Stimulated activated naive B cell treated with anti-CD40 and anti-IgM and Interleukin-4, amounts not matched to agents 10 μg/mL and 1 μg/mL and 100 μg/mL, for 72 hours (primary cell): Measurements from ENCODE around the gene COLEC11.

Experiments used
- ATAC-seq, 2 donors: fragments of 150-1000 bp; cut with Tn5 transposase; replicated peaks; 2 replicates each; pipeline ENCODE4 v1.10.0; 2021; ENCODE audit warnings: moderate library complexity in 1 of 2
- DNase-seq: peaks from one replicate; pipeline ENCODE4 v3.0.0; 2021
- H3K27ac Mint-ChIP-seq: one replicate; pipeline ENCODE4 v1.8.0; 2022; ENCODE audit warnings: mild to moderate bottlenecking, mixed read lengths
- H3K27me3 Mint-ChIP-seq, 2 donors: one replicate each; pipeline ENCODE4 v1.8.0; 2022; ENCODE audit warnings: mixed read lengths in 2 of 2
- H3K36me3 Mint-ChIP-seq, 2 donors: one replicate each; pipeline ENCODE4 v1.8.0; 2022; ENCODE audit warnings: mixed read lengths in 2 of 2, mild to moderate bottlenecking in 1 of 2
- H3K4me1 Mint-ChIP-seq, 2 donors: one replicate each; pipeline ENCODE4 v1.8.0; 2022; ENCODE audit warnings: mixed read lengths in 2 of 2, mild to moderate bottlenecking in 1 of 2
- H3K4me3 Mint-ChIP-seq, 2 donors: one replicate each; pipeline ENCODE4 v1.8.0; 2022; ENCODE audit warnings: mild to moderate bottlenecking in 2 of 2, mixed read lengths in 2 of 2, moderate library complexity in 1 of 2
- H3K9me3 Mint-ChIP-seq, 2 donors: one replicate each; pipeline ENCODE4 v1.8.0; 2022; ENCODE audit warnings: mixed read lengths in 2 of 2, mild to moderate bottlenecking in 1 of 2

The COLEC11 gene

DNA sequence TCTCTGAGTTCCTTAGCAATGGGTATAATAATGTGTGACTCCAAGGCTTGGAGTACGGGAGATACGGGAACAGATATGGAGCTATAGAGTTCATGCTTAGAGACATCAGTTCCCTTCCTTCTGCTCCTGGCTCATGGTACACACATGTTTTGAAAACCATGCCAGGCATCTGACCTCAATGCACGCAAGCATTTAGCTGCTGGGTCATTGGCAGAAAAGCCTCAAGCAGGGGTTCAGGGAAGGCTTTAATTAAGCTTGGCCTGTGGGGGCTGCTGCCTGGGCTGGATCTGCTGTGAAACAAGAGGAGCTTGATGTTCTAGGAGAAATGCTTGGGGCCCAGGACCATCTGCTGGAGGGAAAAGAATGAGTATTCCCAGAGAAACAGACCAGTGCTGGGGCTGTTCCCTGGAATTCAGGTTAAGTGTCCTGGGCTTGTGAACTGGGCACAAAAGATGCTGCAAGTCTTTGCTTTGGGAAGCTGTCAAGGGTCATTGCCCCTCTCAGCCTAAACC, 66.3 kb downstream of the COLEC11 start:
- no peak overlapping the region for H3K4me3 Mint-ChIP-seq
- H3K36me3 Mint-ChIP-seq: no peaks in the 10 kb centered on the region
- H3K4me1 Mint-ChIP-seq: peaks cover 0 to 5% of the 10 kb centered on the region in 2 donors
- H3K27me3 Mint-ChIP-seq: no peaks in the 10 kb centered on the region
- no peak overlapping the region for H3K27ac Mint-ChIP-seq
- ATAC-seq: no peak
- H3K9me3 Mint-ChIP-seq: peaks cover 0 to 2% of the 10 kb centered on the region in 2 donors
- no peak for DNase-seq

DNA sequence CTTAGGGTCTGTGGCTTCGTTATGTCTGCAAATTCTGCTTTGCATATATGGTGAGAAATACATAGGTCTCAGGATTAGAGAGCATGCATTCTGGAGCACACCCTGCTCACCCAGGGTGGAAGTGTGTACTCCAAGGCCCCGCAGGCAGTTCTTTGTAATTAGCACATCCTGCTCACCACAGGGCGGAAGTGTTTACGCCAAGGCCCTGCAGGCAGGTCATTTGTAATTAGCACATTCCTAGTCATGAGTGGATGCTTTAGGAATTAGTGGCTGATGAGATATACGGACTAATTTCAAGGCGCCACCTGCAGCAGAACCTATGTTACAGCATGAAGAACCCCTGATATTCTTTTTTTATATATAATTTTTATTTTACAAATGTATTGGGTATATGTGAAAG, 67.3 kb downstream of the COLEC11 start:
- peaks cover 0 to 2% of the 10 kb centered on the region in 2 donors for H3K9me3 Mint-ChIP-seq
- peaks cover 0 to 2% of the 10 kb centered on the region in 2 donors for H3K4me1 Mint-ChIP-seq
- no peaks in the 10 kb centered on the region for H3K36me3 Mint-ChIP-seq
- ATAC-seq (no peak), DNase-seq (no peak)
- no peaks in the 10 kb centered on the region for H3K27me3 Mint-ChIP-seq
- no peak overlapping the region for H3K4me3 Mint-ChIP-seq
- H3K27ac Mint-ChIP-seq: no peak overlapping the region

DNA sequence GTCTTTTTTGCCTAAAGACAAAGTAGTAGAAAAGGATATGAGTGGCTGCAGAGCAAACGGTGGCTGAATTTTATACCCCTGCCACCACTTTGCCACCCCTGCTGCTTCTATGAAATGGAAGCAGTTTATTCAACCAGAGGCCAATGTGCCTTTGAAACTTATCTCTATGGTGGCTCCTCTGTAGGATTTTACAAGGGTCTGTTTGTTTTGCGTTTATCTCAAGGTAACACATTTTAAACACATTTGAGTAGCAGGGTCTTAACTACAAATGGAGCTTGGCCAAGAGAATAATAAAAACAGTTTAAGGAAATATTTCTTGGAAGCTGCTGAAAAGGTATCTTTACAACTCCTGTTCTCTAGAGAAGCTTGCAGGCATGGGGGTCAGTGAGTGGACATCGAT, 69.2 kb downstream of the COLEC11 start:
- no peak for ATAC-seq
- Mint-ChIP-seq H3K4me1 (peaks cover 0 to 2% of the 10 kb centered on the region in 2 donors), H3K27ac (no peak overlapping the region), H3K4me3 (no peak overlapping the region), H3K27me3 (peaks cover 0 to 6% of the 10 kb centered on the region in 2 donors), H3K36me3 (no peaks in the 10 kb centered on the region), H3K9me3 (peaks cover 0 to 2% of the 10 kb centered on the region in 2 donors)
- no peak for DNase-seq

DNA sequence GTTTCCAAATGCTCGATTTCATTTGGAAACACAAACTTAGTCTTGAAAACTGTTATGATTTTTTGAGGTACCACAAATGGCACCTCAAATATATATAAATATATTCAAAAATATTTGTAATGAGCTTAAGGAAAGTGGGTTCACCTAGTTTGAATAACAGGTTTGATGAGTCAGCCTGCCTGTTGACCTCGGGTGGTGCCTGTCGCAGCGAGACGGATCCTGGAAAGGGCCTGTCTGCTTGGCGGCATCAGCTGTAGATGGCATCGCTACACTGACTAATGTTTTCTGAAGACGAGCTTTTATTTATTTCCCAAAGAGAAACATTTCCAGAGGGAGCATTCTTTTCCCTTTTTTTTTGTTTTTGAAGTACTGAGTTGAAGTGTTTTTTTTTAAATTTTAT, 70.0 kb downstream of the COLEC11 start:
- no peak overlapping the region for H3K27ac Mint-ChIP-seq
- peaks cover 0 to 2% of the 10 kb centered on the region in 2 donors for H3K9me3 Mint-ChIP-seq

DNA sequence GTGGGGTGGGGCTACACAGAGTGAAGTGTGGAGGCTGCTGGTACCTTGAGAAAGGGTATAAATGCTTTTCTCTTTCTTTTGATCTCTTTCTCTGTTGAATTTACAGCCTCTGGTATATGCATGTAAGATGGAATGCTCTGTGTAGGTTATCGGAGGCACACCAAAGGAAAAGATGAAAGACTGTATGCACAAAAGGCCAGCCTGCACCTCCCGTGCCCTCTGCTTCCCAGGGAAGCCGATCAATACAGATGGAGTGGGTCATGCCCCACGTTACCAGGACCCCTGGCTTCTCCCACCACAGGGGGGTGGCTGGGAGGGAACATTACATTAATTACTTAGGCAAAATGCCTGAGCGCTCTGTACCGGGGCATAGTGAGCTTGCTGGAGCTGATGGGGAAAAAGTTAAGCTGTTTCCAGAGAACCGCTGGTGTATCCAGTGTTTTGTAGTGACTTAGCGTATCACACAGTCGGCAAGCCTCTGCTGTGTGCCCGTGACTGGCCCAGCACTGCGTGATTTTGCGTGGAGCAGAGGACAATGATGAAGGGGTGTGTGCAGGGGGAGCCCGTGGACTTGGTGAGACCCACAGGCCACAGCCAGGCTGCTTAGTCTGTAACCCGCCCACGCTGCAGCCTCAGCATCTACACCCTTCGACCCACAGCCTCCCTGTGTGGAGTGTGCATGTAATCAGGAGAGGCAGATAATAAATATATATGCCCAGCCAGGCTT, 71.1 kb downstream of the COLEC11 start:
- Mint-ChIP-seq H3K4me3 (no peak overlapping the region), H3K4me1 (no peaks in the 10 kb centered on the region), H3K9me3 (peaks cover 0 to 2% of the 10 kb centered on the region in 2 donors), H3K27ac (no peak overlapping the region), H3K27me3 (peaks cover 0 to 12% of the 10 kb centered on the region in 2 donors), H3K36me3 (no peaks in the 10 kb centered on the region)
- no peak for DNase-seq
- ATAC-seq: no peak

More for the DNA sequence above, 70.0 kb downstream of the COLEC11 start:
- peaks cover 0 to 12% of the 10 kb centered on the region in 2 donors for H3K27me3 Mint-ChIP-seq
- H3K36me3 Mint-ChIP-seq: no peaks in the 10 kb centered on the region
- H3K4me1 Mint-ChIP-seq: peaks cover 0 to 2% of the 10 kb centered on the region in 2 donors
- H3K4me3 Mint-ChIP-seq: no peak overlapping the region
- ATAC-seq: no peak
- DNase-seq: no peak

DNA sequence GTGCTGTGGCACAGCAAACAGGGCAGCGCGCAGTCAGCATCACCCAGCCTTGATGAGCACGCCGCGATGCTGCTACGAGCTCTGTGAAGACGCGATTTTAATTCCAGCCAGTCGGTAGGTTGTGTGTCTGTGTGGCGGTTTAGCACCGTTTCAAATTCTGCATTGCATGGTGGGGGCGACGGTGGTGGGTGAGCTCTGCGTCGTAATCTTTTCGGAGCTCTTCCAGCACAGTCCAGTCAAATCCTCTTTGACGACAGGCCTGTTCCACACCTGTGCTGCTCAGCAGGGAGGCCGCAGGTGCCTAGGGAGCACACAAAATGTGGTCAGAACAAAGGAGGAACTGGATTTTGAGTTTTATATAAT, 71.7 kb downstream of the COLEC11 start:
- no peaks in the 10 kb centered on the region for H3K4me1 Mint-ChIP-seq
- no peak for DNase-seq
- peaks cover 0 to 12% of the 10 kb centered on the region in 2 donors for H3K27me3 Mint-ChIP-seq
- no peaks in the 10 kb centered on the region for H3K36me3 Mint-ChIP-seq
- peaks cover 0 to 2% of the 10 kb centered on the region in 2 donors for H3K9me3 Mint-ChIP-seq
- no peak overlapping the region for H3K4me3 Mint-ChIP-seq
- H3K27ac Mint-ChIP-seq: no peak overlapping the region
- ATAC-seq: no peak

DNA sequence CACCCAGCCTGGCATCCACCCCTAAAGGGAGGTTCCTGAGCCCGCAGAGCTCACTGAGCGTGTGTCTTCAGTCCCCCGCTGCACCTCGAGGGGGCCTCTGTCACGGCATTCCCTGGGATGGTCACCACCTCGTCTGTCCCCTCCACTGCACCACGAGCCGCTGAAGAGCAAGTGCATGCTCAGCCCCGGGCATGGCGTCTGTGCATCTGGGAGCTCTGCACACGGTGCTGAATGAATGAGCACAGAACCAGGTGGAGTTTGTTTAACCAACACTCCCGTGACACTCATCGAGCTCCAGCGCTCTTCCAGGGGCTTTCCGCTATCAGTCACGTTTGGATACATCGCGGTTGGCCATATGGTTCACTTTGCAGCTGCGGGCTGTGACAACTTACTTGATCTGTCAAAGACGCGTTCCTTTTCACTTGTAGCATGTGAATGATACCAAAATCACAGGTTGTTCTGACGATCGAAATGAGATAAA, 72.3 kb downstream of the COLEC11 start:
- Mint-ChIP-seq H3K27me3 (peaks cover 0 to 12% of the 10 kb centered on the region in 2 donors), H3K4me1 (no peaks in the 10 kb centered on the region), H3K9me3 (peaks cover 0 to 2% of the 10 kb centered on the region in 2 donors), H3K36me3 (no peaks in the 10 kb centered on the region), H3K27ac (no peak overlapping the region), H3K4me3 (no peak overlapping the region)
- ATAC-seq: no peak
- DNase-seq: no peak

DNA sequence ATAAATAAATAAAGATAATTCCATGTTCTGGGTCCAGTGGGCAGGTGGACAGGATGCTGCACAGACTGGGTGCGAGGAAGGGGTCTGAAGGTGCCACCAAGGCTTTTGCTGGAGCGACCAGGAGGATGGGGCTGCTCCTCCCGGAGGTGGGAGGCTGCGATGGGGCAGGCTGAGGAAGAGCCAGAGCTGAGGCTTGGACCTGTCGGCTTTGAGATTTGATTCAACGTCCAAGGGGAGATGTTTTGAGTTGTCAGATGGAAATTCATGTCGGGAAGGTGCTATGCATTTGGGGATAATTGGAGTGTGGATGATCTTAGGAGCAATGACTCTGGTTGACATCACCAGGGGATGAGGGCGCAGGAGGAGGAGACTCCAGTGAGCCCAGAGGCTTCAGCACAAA, 74.7 kb downstream of the COLEC11 start:
- H3K9me3 Mint-ChIP-seq: peaks cover 0 to 2% of the 10 kb centered on the region in 2 donors
- H3K27me3 Mint-ChIP-seq: peaks cover 5 to 26% of the 10 kb centered on the region in 2 donors
- H3K36me3 Mint-ChIP-seq: no peaks in the 10 kb centered on the region
- H3K27ac Mint-ChIP-seq: no peak overlapping the region
- H3K4me1 Mint-ChIP-seq: no peaks in the 10 kb centered on the region
- no peak overlapping the region for H3K4me3 Mint-ChIP-seq
- DNase-seq (no peak), ATAC-seq (no peak)

DNA sequence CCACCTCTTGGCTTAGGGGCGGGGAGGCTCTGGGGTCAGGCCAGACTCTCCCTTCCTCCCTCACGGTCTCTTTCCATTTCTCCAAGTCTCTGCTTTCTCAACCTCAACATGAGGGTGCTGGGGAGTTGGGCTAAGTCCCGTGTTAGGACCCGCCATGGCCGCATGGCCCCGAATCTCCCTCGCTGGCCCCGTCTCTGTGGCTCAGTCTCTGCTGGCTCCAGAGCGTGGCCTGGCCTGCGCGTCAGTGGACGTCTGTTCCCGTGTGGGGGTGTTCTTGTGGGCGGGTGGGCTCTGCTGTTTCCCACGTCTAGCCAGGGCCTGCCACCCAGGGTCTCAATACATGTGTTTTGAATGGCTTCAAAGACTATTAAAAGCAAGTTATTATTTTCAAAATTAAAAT, 75.5 kb downstream of the COLEC11 start:
- Mint-ChIP-seq H3K4me1 (no peaks in the 10 kb centered on the region), H3K9me3 (peaks cover 0 to 2% of the 10 kb centered on the region in 2 donors), H3K36me3 (no peaks in the 10 kb centered on the region), H3K27me3 (peaks cover 5 to 26% of the 10 kb centered on the region in 2 donors), H3K27ac (no peak overlapping the region), H3K4me3 (no peak overlapping the region)
- no peak for DNase-seq
- no peak for ATAC-seq

DNA sequence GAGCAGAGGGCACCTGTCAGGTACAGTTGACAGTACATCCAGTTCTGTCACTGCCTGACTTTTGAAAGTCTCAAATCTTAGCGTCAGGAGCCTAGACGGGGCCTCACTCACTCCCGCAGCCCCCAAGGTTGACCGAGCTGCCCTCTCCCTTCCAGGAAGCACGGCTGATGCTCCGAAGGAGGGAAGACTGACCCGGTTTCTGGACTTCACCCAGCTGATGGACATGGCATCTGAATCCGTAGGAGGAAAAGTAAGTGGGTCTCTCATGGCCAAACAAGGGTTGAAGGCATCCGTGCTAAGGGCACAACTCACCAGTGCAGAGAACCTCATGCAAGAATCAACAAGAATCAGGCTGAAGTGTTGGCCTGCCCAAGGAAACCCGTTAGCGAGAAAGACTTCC, 76.0 kb downstream of the COLEC11 start:
- Mint-ChIP-seq H3K4me3 (no peak overlapping the region), H3K36me3 (no peaks in the 10 kb centered on the region), H3K27ac (no peak overlapping the region)

DNA sequence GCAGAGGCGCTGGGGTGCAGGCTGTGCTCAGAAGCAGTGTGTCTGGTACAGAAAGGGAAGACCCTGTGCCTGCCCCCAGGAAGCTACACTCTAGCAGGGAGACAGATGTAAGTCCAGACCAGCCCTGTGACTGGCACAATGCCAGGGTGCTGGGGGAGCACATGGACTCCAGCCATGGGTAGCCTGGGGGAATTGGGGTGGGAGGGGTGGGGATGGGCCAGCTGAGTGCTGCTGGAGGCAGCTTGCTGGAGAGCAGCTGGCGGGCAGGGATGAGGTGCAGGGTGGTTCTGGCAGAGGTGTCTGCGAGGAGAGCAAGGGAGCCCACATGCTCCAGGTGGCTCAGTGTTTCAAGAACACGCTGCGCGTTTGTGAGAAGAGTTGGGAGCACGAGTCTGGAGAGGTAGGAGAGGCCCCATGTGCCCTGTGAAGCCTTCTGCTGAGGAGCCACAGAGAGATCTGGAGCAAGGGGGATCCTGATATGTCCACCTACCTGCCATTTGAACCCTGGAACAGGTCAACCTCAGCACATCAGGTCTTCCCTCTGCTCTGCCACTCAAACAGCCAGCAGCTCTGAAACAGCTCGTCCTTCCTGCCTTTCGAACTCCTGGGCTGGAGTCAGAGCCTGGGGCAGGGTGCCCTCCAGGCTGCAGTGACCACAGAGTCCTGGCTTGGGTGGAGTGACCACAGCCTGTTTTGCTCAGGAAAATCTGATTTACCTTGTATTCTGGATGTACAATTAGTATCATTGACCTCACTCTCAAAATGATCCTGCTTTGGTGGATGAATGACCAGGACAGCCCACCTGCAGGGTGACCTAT, 78.2 kb downstream of the COLEC11 start:
- Mint-ChIP-seq H3K9me3 (no peaks in the 10 kb centered on the region), H3K27me3 (peaks cover 10 to 23% of the 10 kb centered on the region in 2 donors), H3K27ac (no peak overlapping the region), H3K4me1 (no peaks in the 10 kb centered on the region), H3K4me3 (no peak overlapping the region), H3K36me3 (no peaks in the 10 kb centered on the region)
- DNase-seq (no peak), ATAC-seq (no peak)

More for the DNA sequence above, 76.0 kb downstream of the COLEC11 start:
- no peak for DNase-seq
- Mint-ChIP-seq H3K9me3 (no peaks in the 10 kb centered on the region), H3K27me3 (peaks cover 5 to 26% of the 10 kb centered on the region in 2 donors), H3K4me1 (no peaks in the 10 kb centered on the region)
- no peak for ATAC-seq

DNA sequence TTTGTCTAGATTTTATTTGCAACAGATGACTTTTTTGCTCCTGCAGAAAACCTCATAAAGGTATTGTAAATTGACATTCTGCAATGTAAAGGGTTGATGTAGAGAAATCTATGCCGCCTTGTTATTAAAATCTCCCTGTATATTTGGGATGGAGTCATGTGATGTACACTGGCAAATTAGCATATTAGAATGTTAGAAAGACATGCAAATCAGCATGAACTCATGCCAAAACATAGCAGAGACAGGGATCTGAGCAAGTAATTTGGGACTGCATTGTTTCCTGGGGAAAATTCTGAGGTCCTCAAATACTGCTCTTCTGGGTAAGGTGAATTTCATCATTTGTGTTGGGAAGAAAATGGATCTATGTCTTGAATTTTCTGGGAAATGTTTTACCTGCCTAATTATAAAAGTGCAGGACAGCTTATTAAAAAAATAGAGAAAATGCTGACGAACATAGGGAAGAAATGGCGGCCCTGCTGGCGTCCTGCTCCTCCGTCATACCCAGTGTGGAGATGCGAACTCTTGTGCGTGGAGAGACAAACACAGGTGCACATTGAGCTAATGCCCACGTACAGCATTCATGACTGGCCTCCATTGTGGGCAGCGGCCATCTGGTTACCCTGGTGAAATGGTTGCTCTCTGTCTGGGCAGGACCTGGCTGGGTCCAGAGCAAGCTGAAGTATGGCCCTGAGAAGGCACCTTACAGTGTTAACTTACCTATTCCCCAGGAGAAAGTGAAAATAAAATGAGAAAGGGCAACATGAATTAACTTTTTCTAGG, 79.3 kb downstream of the COLEC11 start:
- Mint-ChIP-seq H3K27me3 (peaks cover 12 to 20% of the 10 kb centered on the region in 2 donors), H3K4me1 (no peaks in the 10 kb centered on the region), H3K9me3 (no peaks in the 10 kb centered on the region), H3K4me3 (no peak overlapping the region), H3K36me3 (no peaks in the 10 kb centered on the region), H3K27ac (no peak overlapping the region)
- DNase-seq: no peak
- ATAC-seq: no peak

DNA sequence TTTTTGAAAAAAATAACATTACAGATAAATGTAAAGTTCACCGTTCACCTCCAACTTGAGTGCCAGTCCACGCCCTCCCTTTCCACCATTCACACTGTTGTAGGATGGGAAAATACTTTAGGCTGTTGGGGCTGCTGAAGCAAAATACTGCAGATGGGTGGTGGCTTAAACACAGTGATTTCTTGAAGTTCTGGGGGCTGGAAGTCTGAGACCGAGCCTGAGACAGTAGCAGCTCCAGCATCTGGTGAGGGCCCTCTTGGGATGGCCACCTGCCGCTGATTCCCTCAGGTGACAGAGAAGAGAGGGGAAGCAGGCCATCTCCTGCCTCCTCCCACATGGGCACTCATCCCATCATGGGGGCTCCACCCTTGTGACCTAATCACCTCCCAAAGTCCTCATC, 80.8 kb downstream of the COLEC11 start:
- Mint-ChIP-seq H3K27me3 (peaks cover 12 to 15% of the 10 kb centered on the region in 2 donors), H3K4me3 (no peak overlapping the region), H3K4me1 (no peaks in the 10 kb centered on the region), H3K36me3 (no peaks in the 10 kb centered on the region), H3K27ac (no peak overlapping the region), H3K9me3 (peaks cover 0 to 3% of the 10 kb centered on the region in 2 donors)
- DNase-seq: no peak
- no peak for ATAC-seq

DNA sequence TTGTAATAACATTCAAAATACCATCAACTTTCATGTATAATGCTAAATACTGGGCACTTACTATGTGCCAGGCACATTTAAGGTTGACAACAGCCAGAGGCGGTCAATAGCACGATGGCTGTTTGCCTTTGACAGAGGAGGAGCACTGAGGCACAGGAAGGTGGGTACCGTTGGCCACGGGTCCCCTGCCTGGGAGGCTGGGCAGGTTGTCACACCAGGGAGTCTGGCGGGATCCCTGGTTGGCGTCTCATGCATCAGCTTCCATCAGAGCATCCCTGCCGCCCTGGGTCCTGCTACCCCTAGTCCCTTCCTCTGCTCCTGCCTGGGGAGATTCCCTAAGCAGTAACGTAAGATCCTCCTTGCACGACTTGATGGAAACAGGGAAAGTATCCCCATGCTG, 82.5 kb downstream of the COLEC11 start:
- no peak overlapping the region for H3K4me3 Mint-ChIP-seq
- ATAC-seq: no peak
- peaks cover 12 to 14% of the 10 kb centered on the region in 2 donors for H3K27me3 Mint-ChIP-seq
- no peak for DNase-seq
- H3K36me3 Mint-ChIP-seq: no peaks in the 10 kb centered on the region
- no peak overlapping the region for H3K27ac Mint-ChIP-seq
- no peaks in the 10 kb centered on the region for H3K4me1 Mint-ChIP-seq
- peaks cover 0 to 3% of the 10 kb centered on the region in 2 donors for H3K9me3 Mint-ChIP-seq
